Gastrocnemius medialis (tissue), 4 donors: ENCODE data around the gene FYB1. TPM values are rescaled to one million over a fixed set of nuclear protein-coding genes. Genes with fewer than 3 reads are reported as not detected.

Experiments
- ATAC-seq, 2 donors: fragments of 150-250 bp; one replicate each; pipeline ENCODE4 v1.9.1; 2016
- DNase-seq, 2 donors: peaks; one replicate each; pipeline ENCODE4 v3.0.0-alpha.2; 2019
- H3K27ac ChIP-seq, 4 donors: fragments of 200-600 bp; sonication (generic); 1 replicate in 1 of 4; 2 replicates in 3 of 4; pipeline ENCODE4 v1.5.1; 2016 to 2018; ENCODE audit warnings: mild to moderate bottlenecking in 2 of 4, moderate library complexity in 1 of 4
- H3K27me3 ChIP-seq, 3 donors: fragments of 200-600 bp; sonication (generic) in 2 of 3; 1 replicate in 1 of 3; 2 replicates in 2 of 3; pipeline versions ENCODE4 v1.5.1 to v1.6.0; 2016 to 2019; ENCODE audit warnings: mild to moderate bottlenecking in 1 of 3, moderate library complexity in 1 of 3
- H3K36me3 ChIP-seq, 2 donors: fragments of 200-600 bp; sonication (generic) in 1 of 2; one replicate each; pipeline ENCODE4 v1.5.1; 2017 to 2018
- H3K4me1 ChIP-seq, 2 donors: fragments of 200-600 bp; sonication (generic) in 1 of 2; one replicate each; pipeline ENCODE4 v1.5.1; 2016 to 2017; ENCODE audit warnings: mild to moderate bottlenecking in 2 of 2
- H3K4me3 ChIP-seq, 4 donors: fragments of 200-600 bp; sonication (generic) in 3 of 4; 1 replicate in 1 of 4; 2 replicates in 3 of 4; pipeline ENCODE4 v1.5.1; 2016 to 2019; ENCODE audit warnings: mild to moderate bottlenecking in 2 of 4
- H3K9me3 ChIP-seq, 3 donors: fragments of 200-600 bp; sonication (generic) in 2 of 3; 1 replicate in 1 of 3; 2 replicates in 2 of 3; pipeline ENCODE4 v1.5.1; 2016 to 2019
- CTCF ChIP-seq, 5 experiments: fragments of 450-650 bp in 3 of 5; fragments of 200-600 bp in 2 of 5; sonication (generic) in 2 of 5; IDR thresholded peaks in 4 of 5; conservative IDR thresholded peaks in 1 of 5; 1 replicate in 4 of 5; 2 replicates in 1 of 5; pipeline ENCODE4 v1.5.1; 2016 to 2019; ENCODE audit warnings: antibody characterized with exemption in 5 of 5, mild to moderate bottlenecking in 3 of 5, moderate library complexity in 3 of 5
- POLR2A ChIP-seq, 2 donors: fragments of 450-650 bp; IDR thresholded peaks; one replicate each; pipeline ENCODE4 v1.6.1; 2017; ENCODE audit warnings: antibody characterized with exemption in 2 of 2, mild to moderate bottlenecking in 2 of 2, moderate library complexity in 2 of 2
- in situ Hi-C, 4 donors: fragments of 200-750 bp; cut with MboI; loops; one replicate each; pipeline versions ENCODE4 v1.15.0 to v1.8.0; 2017; ENCODE audit warnings: low sequenced_read_pairs in 4 of 4
- intact Hi-C: fragments of 100-400 bp; cut with DNase I; formaldehyde crosslinking; loops from one replicate; pipeline ENCODE4 v1.15.1; 2023; ENCODE audit warnings: low total_unique reads
- total RNA-seq, 4 donors: library from RNA; depleted of rRNA; stranded (reverse); fragments of >200 nt; gene quantifications; one replicate each; pipeline versions ENCODE4 v1.1.0 to v1.2.3, GENCODE V29; 2016

Gene FYB1
- total RNA-seq, 4 donors from 2014 or later = 1.1 to 5.6 (median 2.6) TPM

- TF ChIP-seq POLR2A (IDR thresholded peaks at IDR 0.05) (no peak), CTCF (IDR thresholded peaks at IDR 0.05 in 4 of 5, conservative IDR thresholded peaks at IDR 0.05 in 1 of 5) (no peak)
- ATAC-seq = no peak
- no peak for DNase-seq
- H3K9me3 ChIP-seq = no peaks in the 10 kb centered on the region
- H3K36me3 ChIP-seq = no peaks in the 10 kb centered on the region
- no peaks in the 10 kb centered on the region for H3K4me1 ChIP-seq
- no peaks in the 10 kb centered on the region for H3K27me3 ChIP-seq
- intact Hi-C loops (no loop called here), in situ Hi-C loops (no loop called here)
- H3K27ac ChIP-seq = no peak overlapping the region
- H3K4me3 ChIP-seq = no peak overlapping the region
Measured at GRCh38 chr5:39131210-39132127, 87.9 kb downstream of the FYB1 start.

GRCh38 chr5:39130716-39131115, 88.6 kb downstream of the FYB1 start:
- TF ChIP-seq CTCF (IDR thresholded peaks at IDR 0.05 in 4 of 5, conservative IDR thresholded peaks at IDR 0.05 in 1 of 5) (no peak), POLR2A (IDR thresholded peaks at IDR 0.05) (no peak)
- no peak overlapping the region for H3K4me3 ChIP-seq
- H3K4me1 ChIP-seq = no peaks in the 10 kb centered on the region
- no peaks in the 10 kb centered on the region for H3K27me3 ChIP-seq
- DNase-seq = no peak
- intact Hi-C loops = no loop called here
- H3K27ac ChIP-seq = no peak overlapping the region
- no peak for ATAC-seq
- no peaks in the 10 kb centered on the region for H3K36me3 ChIP-seq
- in situ Hi-C loops = no loop called here
- no peaks in the 10 kb centered on the region for H3K9me3 ChIP-seq

GRCh38 chr5:39121922-39122321, 97.4 kb downstream of the FYB1 start:
- ATAC-seq = no peak
- H3K27ac ChIP-seq = no peak overlapping the region
- no peak for DNase-seq
- no peak for TF ChIP-seq CTCF (IDR thresholded peaks at IDR 0.05 in 4 of 5, conservative IDR thresholded peaks at IDR 0.05 in 1 of 5)
- TF ChIP-seq POLR2A (IDR thresholded peaks at IDR 0.05) = no peak
- no peaks in the 10 kb centered on the region for H3K9me3 ChIP-seq
- no peaks in the 10 kb centered on the region for H3K36me3 ChIP-seq
- in situ Hi-C loops (no loop called here), intact Hi-C loops (no loop called here)
- no peaks in the 10 kb centered on the region for H3K4me1 ChIP-seq
- no peak overlapping the region for H3K4me3 ChIP-seq
- H3K27me3 ChIP-seq = no peaks in the 10 kb centered on the region

- Histone ChIP-seq H3K36me3 (no peaks in the 10 kb centered on the region), H3K27me3 (no peaks in the 10 kb centered on the region), H3K9me3 (no peaks in the 10 kb centered on the region), H3K4me1 (no peaks in the 10 kb centered on the region), H3K4me3 (no peak overlapping the region), H3K27ac (no peak overlapping the region)
- in situ Hi-C loops (no loop called here), intact Hi-C loops (no loop called here)
- DNase-seq (no peak), ATAC-seq (no peak)
- TF ChIP-seq POLR2A (IDR thresholded peaks at IDR 0.05) = no peak
- TF ChIP-seq CTCF (IDR thresholded peaks at IDR 0.05 in 4 of 5, conservative IDR thresholded peaks at IDR 0.05 in 1 of 5) = no peak
Measured at GRCh38 chr5:39121315-39121714, 98.0 kb downstream of the FYB1 start.
